Peyer's patch (tissue), 4 donors: ENCODE results near the gene PCED1B.

ENCODE experiments used
- CTCF ChIP-seq, 6 experiments: fragments of 450-650 bp in 4 of 6; fragments of 200-600 bp in 2 of 6; sonication (generic) in 1 of 6; IDR thresholded peaks; one replicate each; pipeline ENCODE4 v1.5.1; 2017 to 2019; ENCODE audit warnings: antibody characterized with exemption in 6 of 6, mild to moderate bottlenecking in 3 of 6, moderate library complexity in 1 of 6
- POLR2A ChIP-seq, 2 donors: fragments of 450-650 bp; IDR thresholded peaks; one replicate each; pipeline ENCODE4 v1.5.1; 2017; ENCODE audit warnings: antibody characterized with exemption in 2 of 2, mild to moderate bottlenecking in 2 of 2, moderate library complexity in 2 of 2

- no peak for TF ChIP-seq CTCF (IDR thresholded peaks at IDR 0.05)
- TF ChIP-seq POLR2A (IDR thresholded peaks at IDR 0.05): no peak
Observed at GRCh38 chr12:47231456-47231855, 152.0 kb downstream of the PCED1B start.
